Memory B cell (primary cell): ENCODE measurements around the gene ZNF587.
"Not testable (repeated sequence)": the region's sequence is repeated elsewhere in the genome, so short reads cannot be mapped to it uniquely, and the experiment has no call there.

Experiments
- ATAC-seq: fragments of 150-1000 bp; cut with Tn5 transposase; 2 replicates; pipeline ENCODE4 v1.10.0; 2021; ENCODE audit warnings: low read depth, mild to moderate bottlenecking, moderate library complexity
- DNase-seq, 2 donors: peaks; one replicate each; pipeline ENCODE4 v3.0.0; 2022; ENCODE audit warnings: low spot score in 2 of 2
- H3K27ac Mint-ChIP-seq: one replicate; pipeline ENCODE4 v1.8.0; 2022; ENCODE audit warnings: mild to moderate bottlenecking, moderate library complexity, mixed read lengths
- H3K27me3 Mint-ChIP-seq: one replicate; pipeline ENCODE4 v1.8.0; 2022; ENCODE audit warnings: mixed read lengths
- H3K36me3 Mint-ChIP-seq: one replicate; pipeline ENCODE4 v1.8.0; 2022; ENCODE audit warnings: mild to moderate bottlenecking, mixed read lengths
- H3K4me1 Mint-ChIP-seq: one replicate; pipeline ENCODE4 v1.8.0; 2022; ENCODE audit warnings: mixed read lengths
- H3K4me3 Mint-ChIP-seq: one replicate; pipeline ENCODE4 v1.8.0; 2022; ENCODE audit warnings: mild to moderate bottlenecking, moderate library complexity, mixed read lengths
- H3K9me3 Mint-ChIP-seq: one replicate; pipeline ENCODE4 v1.8.0; 2022; ENCODE audit warnings: mixed read lengths

ZNF587 gene

DNA sequence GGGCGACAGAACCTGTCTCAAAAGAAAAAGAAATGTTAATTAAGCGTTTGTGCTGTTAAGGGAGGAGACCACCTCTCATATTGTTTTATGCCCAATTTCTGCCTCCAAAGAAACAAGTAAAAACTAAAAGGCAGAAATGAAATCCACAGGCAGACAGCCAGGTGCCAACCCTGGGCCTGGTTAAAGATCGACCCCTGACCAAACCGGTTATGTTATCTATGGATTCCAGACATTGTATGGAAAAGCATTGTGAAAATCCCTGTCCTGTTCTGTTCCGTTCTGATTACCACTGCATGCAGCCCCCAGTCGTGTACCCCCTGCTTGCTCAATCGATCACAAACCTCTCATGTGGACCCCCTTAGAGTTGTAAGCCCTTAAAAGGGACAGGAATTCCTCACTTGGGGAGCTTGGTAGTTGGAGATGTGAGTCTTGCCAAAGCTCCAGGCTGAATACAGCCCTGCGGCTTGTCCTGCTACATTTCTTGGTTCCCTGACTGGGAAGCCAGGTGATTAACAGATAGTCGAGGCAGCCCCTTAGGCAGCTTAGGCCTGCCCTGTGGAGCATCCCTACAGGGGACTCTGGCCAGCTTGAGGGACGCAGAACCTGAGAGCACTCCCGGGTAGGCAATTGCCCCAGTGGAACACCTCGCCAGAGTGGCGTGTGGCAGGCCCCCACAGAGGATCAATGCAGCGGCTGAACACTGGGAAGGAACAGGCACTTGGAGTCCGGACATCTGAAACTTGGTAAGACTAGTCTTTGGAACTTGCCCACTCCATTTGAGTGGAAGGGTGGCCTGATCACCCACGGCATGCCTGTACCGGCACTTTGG is 34.2 kb upstream of the ZNF587 start:
- peak overlapping the region; percentile 96 for H3K27ac Mint-ChIP-seq
- H3K27me3 Mint-ChIP-seq, result no peaks in the 10 kb centered on the region
- no peaks in the 10 kb centered on the region for H3K9me3 Mint-ChIP-seq
- peaks cover 39% of the 10 kb centered on the region for H3K4me1 Mint-ChIP-seq
- peaks cover 2% of the 10 kb centered on the region for H3K36me3 Mint-ChIP-seq
- ATAC-seq (no peak), DNase-seq (no peak)
- H3K4me3 Mint-ChIP-seq, result peak overlapping the region; percentile 97

DNA sequence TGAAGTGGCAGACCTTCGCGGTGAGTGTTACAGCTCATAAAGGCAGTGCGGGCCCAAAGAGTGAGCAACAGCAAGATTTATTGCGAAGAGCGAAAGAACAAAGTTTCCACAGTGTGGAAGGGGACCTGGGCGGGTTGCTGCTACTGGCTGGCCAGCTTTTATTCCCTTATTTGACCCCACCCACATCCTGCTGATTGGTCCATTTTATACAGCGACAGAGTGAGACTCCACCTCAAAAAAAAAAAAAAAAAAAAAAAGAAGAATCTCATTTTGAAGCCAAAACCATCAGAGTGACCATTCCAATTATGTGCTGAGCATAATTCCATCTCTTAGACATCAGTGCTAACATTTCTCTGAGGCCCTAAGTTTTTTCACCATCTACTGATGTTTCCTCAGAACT is 33.0 kb upstream of the ZNF587 start:
- peaks cover 3% of the 10 kb centered on the region for H3K36me3 Mint-ChIP-seq
- H3K4me3 Mint-ChIP-seq, result no peak overlapping the region
- H3K4me1 Mint-ChIP-seq, result peaks cover 46% of the 10 kb centered on the region
- DNase-seq (no peak), ATAC-seq (no peak)
- H3K27ac Mint-ChIP-seq, result no peak overlapping the region
- no peaks in the 10 kb centered on the region for H3K27me3 Mint-ChIP-seq
- no peaks in the 10 kb centered on the region for H3K9me3 Mint-ChIP-seq

DNA sequence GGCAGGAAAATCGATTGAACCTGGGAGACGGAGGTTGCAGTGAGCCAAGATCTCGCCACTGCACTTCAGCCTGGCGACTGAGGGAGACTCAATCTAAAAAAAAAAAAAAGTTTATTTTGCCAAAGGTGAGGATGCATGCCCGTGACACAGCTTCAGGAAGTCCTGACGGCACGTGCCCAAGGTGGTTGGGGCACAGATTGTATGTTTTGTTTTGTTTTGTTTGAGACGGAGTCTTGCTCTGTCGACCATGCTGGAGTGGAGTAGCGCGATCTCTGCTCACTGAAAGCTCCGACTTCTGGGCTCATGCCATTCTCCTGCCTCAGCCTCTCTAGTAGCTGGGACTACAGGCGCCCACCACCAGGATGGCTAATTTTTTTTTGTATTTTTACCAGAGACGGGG is 31.7 kb upstream of the ZNF587 start:
- peaks cover 45% of the 10 kb centered on the region for H3K4me1 Mint-ChIP-seq
- H3K27me3 Mint-ChIP-seq, result no peaks in the 10 kb centered on the region
- ATAC-seq (no peak), DNase-seq (no peak)
- peaks cover 3% of the 10 kb centered on the region for H3K36me3 Mint-ChIP-seq
- H3K9me3 Mint-ChIP-seq, result no peaks in the 10 kb centered on the region
- no peak overlapping the region for H3K4me3 Mint-ChIP-seq
- H3K27ac Mint-ChIP-seq, result no peak overlapping the region

DNA sequence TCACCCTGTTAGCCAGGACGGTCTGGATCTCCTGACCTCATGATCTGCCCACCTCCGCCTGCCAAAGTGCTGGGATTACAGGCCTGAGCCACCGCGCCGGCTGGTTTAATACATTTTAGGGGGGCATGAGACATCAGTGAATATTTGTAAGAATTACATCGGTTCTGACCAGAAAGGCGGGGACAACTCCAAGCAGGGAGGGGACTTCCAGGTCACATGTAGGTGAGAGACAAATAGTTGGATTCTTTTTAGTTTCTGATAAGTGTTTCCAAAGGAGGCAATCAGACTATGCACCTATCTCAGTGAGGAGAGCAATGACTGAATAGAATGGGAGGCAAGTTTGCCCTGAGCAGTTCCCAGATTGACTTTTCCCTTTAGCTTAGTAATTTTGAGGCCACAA is 31.3 kb upstream of the ZNF587 start:
- H3K9me3 Mint-ChIP-seq, result no peaks in the 10 kb centered on the region
- H3K4me1 Mint-ChIP-seq, result peaks cover 47% of the 10 kb centered on the region
- H3K27ac Mint-ChIP-seq, result no peak overlapping the region
- ATAC-seq, result no peak
- no peak for DNase-seq
- no peaks in the 10 kb centered on the region for H3K27me3 Mint-ChIP-seq
- peak overlapping the region; percentile 57 for H3K4me3 Mint-ChIP-seq
- peaks cover 3% of the 10 kb centered on the region for H3K36me3 Mint-ChIP-seq

DNA sequence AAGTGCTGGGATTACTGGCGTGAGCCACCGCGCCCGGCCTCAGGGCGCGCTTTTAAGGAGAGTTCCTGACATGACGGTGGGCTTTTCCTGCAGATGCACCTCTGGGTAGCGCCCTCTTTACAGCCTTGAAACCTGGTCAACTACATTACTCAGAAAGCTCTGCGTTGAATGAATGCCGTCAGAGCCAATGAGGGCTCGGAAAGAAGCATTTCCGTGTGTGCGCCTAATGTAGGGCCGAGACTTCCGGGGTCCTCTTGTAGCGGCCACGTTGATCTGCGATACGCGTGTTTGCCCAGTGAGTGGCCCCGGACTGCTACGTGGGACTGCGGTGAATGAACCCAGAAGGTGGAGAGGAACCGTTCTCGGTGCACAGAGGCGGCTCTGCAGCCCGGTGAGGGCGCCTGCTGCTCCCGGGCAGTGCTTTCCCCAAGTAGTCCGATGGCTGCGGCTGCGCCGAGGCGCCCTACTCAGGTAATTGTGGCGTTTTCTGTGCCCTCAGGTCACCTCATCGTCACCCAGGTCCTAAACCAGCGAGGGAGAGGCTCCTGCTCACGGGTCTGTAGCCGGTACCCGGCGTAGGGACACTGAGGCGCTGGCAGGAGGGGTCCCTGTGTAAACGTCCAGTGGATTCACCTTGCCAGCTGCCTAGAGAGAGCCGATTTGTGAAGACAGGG is 30.0 kb upstream of the ZNF587 start:
- no peaks in the 10 kb centered on the region for H3K9me3 Mint-ChIP-seq
- H3K27ac Mint-ChIP-seq, result peak overlapping the region; percentile 94
- H3K4me1 Mint-ChIP-seq, result peaks cover 49% of the 10 kb centered on the region
- H3K36me3 Mint-ChIP-seq, result peaks cover 3% of the 10 kb centered on the region
- peak; percentile 81 for ATAC-seq
- DNase-seq, result peak; percentile 57 to 61
- H3K27me3 Mint-ChIP-seq, result no peaks in the 10 kb centered on the region
- H3K4me3 Mint-ChIP-seq, result peak overlapping the region; percentile 95

DNA sequence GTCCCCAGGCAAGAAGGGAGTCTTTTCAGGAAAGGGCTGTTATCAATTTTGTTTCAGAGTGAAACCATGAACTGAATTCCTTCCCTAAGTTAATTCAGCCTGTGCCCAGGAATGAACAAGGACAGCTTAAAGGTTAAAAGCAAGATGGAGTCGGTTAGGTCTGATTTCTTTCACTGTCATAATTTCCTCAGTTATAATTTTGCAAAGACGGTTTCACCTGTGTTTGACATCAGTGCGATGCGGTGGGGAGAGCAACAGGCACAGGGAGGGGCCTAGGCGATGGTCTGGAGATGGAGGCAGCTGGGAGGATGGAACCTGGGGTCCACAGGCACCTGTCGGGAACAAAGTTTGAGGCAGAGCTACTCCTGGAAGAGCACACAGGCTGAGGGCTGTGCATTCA is 29.1 kb upstream of the ZNF587 start:
- peaks cover 3% of the 10 kb centered on the region for H3K36me3 Mint-ChIP-seq
- peak overlapping the region; percentile 94 for H3K27ac Mint-ChIP-seq
- H3K4me1 Mint-ChIP-seq, result peaks cover 41% of the 10 kb centered on the region
- H3K4me3 Mint-ChIP-seq, result peak overlapping the region; percentile 95
- ATAC-seq, result no peak
- no peaks in the 10 kb centered on the region for H3K27me3 Mint-ChIP-seq
- DNase-seq, result no peak
- H3K9me3 Mint-ChIP-seq, result no peaks in the 10 kb centered on the region

DNA sequence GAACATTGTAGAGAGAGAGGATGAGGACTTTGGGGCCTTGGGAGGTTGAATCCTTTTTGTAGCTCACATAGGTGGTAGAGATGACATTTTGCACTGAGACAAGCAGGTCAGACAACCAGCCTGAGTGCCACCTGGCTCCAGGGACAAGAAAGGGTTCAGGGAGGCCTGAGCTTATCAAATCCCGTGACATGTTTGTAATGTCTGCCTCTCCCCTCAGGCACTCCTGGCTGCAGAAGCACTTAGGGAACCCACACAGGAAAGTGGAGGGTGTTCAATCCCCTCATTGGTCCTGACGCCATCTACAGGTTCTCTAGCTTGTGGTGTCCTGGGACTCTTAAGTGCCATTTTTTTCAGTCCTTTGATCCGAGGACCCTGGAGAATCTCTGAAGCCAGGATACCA is 28.6 kb upstream of the ZNF587 start:
- not testable (repeated sequence) for ATAC-seq, DNase-seq, H3K36me3 Mint-ChIP-seq, H3K27me3 Mint-ChIP-seq, H3K9me3 Mint-ChIP-seq
- Mint-ChIP-seq H3K27ac (peak overlapping the region; percentile 94), H3K4me3 (peak overlapping the region; percentile 24), H3K4me1 (peaks cover 42% of the 10 kb centered on the region)

DNA sequence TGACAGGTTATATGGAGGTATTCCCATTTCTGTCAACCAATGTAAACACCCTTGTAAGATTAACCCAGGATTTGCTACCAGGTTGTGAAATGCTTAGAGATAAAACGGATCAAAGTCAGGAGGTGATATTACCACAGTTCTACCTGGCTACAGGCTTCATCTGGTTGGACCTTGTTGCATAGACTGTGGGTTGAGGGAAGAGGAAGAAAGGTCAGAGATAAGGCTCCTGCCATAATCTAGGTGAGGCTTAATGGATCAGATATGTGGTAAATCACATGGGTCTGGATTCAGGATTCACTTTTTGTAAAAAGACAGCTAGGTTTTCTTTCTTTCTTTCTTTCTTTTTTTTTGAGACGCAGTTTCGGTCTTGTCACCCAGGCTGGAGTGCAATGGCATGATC is 28.2 kb upstream of the ZNF587 start:
- DNase-seq, H3K27me3 Mint-ChIP-seq, H3K27ac Mint-ChIP-seq, ATAC-seq, H3K36me3 Mint-ChIP-seq, H3K9me3 Mint-ChIP-seq, H3K4me3 Mint-ChIP-seq: not testable (repeated sequence)
- peaks cover 43% of the 10 kb centered on the region for H3K4me1 Mint-ChIP-seq

DNA sequence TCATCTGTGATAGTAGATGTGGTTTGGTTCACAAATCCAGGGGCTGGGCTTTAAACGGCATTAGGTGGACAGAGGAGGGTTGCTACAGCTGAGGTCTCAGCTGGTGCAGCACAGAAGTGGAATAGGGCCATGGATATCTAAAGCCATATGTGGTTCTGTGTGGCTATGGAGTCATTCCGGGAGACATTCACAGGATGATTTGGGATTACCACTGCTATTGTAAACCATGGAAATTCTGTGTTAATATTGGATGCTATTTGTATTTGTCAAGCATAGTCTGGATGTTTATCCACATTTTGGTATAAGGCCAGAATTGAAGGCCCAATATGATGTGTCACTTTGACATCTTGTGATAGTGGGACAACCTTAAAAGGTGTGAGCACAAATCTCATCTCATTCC is 26.5 kb upstream of the ZNF587 start:
- not testable (repeated sequence) for H3K4me3 Mint-ChIP-seq, ATAC-seq, H3K9me3 Mint-ChIP-seq, H3K27me3 Mint-ChIP-seq, DNase-seq
- H3K27ac Mint-ChIP-seq, result peak overlapping the region; percentile 18
- H3K36me3 Mint-ChIP-seq, result peaks cover 13% of the 10 kb centered on the region
- peaks cover 43% of the 10 kb centered on the region for H3K4me1 Mint-ChIP-seq

DNA sequence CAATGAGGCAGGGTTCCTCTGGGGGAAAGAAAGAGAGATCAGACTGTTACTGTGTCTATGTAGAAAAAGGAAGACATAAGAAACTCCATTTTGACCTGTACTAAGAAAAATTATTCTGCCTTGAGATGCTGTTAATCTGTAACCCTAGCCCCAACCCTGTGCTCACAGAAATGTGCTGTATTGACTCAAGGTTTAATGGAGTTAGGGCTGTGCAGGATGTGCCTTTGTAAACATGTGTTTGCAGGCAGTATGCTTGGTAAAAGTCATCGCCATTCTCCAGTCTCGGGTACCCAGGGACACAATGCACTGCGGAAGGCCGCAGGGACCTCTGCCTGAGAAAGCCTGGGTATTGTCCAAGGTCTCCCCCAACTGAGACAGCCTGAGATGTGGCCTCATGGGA is 26.1 kb upstream of the ZNF587 start:
- H3K27me3 Mint-ChIP-seq, DNase-seq, ATAC-seq, H3K4me3 Mint-ChIP-seq, H3K9me3 Mint-ChIP-seq: not testable (repeated sequence)
- H3K27ac Mint-ChIP-seq, result peak overlapping the region; percentile 18
- H3K36me3 Mint-ChIP-seq, result peaks cover 13% of the 10 kb centered on the region
- peaks cover 43% of the 10 kb centered on the region for H3K4me1 Mint-ChIP-seq

DNA sequence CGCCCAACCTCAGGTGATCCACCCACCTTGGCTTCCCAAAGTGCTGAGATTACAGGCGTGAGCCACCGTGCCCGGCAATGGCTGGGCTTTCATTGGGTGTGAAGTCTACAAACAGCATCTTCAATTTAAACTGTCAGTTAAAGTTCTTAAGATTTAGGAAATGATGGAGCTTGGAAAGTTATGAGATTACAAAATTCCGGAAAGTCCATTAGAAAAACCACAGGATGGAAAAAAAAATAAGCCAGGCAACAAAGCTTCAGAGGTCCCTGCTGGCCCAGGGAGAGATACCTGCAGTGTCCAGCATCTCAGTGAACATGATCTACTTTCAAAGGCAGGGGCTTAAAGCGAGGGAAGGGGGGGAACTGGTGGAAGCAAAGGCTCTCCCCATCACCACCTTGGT is 24.1 kb upstream of the ZNF587 start:
- Mint-ChIP-seq H3K27ac (no peak overlapping the region), H3K36me3 (peaks cover 20% of the 10 kb centered on the region), H3K4me1 (peaks cover 40% of the 10 kb centered on the region), H3K4me3 (no peak overlapping the region), H3K9me3 (no peaks in the 10 kb centered on the region), H3K27me3 (no peaks in the 10 kb centered on the region)
- ATAC-seq (no peak), DNase-seq (no peak)

DNA sequence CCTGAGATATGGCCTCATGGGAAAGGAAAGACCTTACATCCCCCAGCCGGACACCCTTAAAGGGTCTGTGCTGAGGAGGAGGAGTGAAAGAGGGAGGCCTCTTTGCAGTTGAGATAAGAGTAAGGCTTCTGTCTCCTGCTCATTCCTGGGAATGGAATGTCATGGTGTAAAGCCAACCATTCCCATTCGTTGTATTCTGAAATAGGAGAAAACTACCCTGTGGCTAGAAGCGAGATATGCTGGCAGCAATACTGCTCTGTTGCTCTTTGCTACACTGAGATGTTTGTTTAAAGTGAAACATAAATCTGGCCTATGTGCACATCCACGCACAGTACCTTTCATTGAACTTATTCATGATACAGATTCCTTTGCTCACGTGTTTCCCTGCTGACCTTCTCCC is 20.3 kb upstream of the ZNF587 start:
- ATAC-seq (no peak), DNase-seq (no peak)
- Mint-ChIP-seq H3K27ac (no peak overlapping the region), H3K27me3 (no peaks in the 10 kb centered on the region), H3K9me3 (no peaks in the 10 kb centered on the region), H3K4me1 (peaks cover 14% of the 10 kb centered on the region), H3K36me3 (peaks cover 17% of the 10 kb centered on the region), H3K4me3 (no peak overlapping the region)

DNA sequence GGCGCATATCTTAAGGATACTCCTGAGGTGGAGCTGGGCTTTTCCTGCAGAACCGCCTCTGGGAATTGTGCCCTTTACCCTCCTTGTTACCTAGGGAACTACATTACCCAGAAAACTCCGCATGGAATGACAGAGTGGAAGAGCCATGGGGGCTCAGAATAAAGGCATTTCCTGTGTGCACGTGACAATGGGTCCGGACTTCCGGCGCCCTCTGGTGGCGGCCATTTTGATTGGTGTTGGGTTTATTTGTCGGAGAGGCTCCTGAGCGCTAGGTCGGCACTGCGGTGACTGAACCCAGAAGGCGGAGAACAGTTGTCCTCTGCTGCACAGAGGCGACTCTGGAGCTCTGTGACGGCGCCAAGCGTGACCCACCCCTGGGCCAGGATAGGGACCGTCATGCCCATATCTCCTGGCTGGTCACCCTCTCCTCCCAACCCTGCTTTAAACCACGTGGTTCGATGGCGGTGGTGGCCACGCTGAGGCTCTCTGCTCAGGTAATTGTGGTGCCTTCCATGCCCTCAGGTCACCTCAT is 19.5 kb upstream of the ZNF587 start, which contains the start of gene ZNF587B:
TSS of gene ZNF587B (plus strand) at position 229 of the 532 bp plus-strand sequence. CDS start at position 459, 230 bp downstream.
- Mint-ChIP-seq H3K9me3 (no peaks in the 10 kb centered on the region), H3K36me3 (peaks cover 17% of the 10 kb centered on the region), H3K4me1 (peaks cover 13% of the 10 kb centered on the region), H3K27me3 (no peaks in the 10 kb centered on the region), H3K27ac (no peak within 1 kb of the TSS), H3K4me3 (no peak within 1 kb of the TSS)
- DNase-seq, result no peak
- ATAC-seq, result no peak

DNA sequence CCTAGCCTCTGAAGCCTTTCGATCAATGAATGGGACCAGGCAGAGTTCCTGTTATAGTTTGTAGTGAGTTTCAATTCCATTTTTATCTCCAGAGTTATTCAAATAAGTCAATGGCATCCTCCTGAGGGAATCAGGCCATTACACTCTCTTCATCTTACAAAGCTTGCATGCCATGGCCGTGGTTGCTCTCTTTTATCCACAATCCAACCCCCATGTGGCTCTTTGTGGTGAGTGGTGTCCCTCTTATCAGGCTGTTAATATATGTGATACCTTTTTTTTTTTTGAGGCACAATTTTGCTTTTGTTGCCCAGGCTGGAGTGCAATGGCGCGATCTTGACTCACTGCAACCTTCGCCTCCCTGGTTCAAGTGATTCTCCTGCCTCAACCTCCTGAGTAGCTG is 12.7 kb upstream of the ZNF587 start:
- DNase-seq, H3K4me3 Mint-ChIP-seq, H3K4me1 Mint-ChIP-seq, H3K27ac Mint-ChIP-seq, H3K9me3 Mint-ChIP-seq, ATAC-seq, H3K27me3 Mint-ChIP-seq: not testable (repeated sequence)
- H3K36me3 Mint-ChIP-seq, result peaks cover 11% of the 10 kb centered on the region
